Epithelial cell of esophagus (primary cell): ENCODE measurements around the gene CST1.
"Not testable (repeated sequence)": the region's sequence is repeated elsewhere in the genome, so short reads cannot be mapped to it uniquely, and the experiment has no call there.

Experiments
- DNase-seq: peaks from one replicate; pipeline ENCODE4 v3.0.0; 2010; ENCODE audit warnings: low read depth
- H3K4me3 ChIP-seq: 2 replicates; pipeline ENCODE4 v1.5.1; 2011; ENCODE audit warnings: mild to moderate bottlenecking, low read length, control low read depth
- CTCF ChIP-seq: IDR thresholded peaks from 2 replicates; pipeline ENCODE4 v1.5.1; 2011; ENCODE audit warnings: low read depth, mild to moderate bottlenecking, low read length, control low read depth, inconsistent platforms; ENCODE audit not compliant: insufficient read depth; ENCODE audit errors: missing control alignments

The CST1 gene

DNA sequence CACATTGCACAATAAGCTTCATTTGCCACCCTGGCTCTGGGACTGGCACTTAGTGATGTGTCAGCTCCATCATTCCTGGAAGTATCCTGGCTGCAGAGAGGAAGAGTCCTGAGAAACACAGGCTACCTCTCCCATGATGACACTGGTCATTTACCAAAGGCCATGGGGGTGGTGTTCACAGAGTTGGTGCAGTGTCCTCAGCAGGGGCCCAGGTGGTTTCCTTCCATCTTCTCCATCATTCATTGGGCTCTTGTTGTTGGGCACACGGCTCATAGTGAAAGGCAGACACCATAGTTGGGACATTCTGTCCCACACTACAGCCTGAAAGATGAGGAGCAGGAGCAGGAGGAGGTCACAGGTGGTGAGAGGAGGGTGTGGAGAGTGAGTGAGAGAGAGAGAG, 15.8 kb upstream of the CST1 start:
- no peak overlapping the region for H3K4me3 ChIP-seq
- DNase-seq, result no peak
- no peak for TF ChIP-seq CTCF

DNA sequence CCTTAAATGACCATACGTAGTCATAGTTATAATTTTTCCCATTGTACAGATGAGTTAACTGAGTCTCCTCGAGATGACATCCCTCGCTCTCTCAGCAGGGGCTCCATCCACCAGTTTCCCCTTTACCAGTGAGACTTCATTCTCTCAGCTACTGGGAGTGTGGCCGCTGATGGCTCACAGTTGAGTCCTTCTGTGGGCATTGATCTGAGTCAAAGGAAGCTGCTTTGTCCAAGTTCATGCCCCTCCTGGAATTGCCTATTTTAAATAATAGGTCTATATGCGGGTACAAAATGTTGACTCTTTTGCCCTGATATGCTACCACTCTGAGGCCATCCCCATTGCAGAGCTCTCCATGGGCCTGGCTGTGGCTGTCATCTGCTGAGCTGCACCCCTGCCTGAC, 14.8 kb upstream of the CST1 start:
- TF ChIP-seq CTCF, result no peak
- no peak overlapping the region for H3K4me3 ChIP-seq
- no peak for DNase-seq

DNA sequence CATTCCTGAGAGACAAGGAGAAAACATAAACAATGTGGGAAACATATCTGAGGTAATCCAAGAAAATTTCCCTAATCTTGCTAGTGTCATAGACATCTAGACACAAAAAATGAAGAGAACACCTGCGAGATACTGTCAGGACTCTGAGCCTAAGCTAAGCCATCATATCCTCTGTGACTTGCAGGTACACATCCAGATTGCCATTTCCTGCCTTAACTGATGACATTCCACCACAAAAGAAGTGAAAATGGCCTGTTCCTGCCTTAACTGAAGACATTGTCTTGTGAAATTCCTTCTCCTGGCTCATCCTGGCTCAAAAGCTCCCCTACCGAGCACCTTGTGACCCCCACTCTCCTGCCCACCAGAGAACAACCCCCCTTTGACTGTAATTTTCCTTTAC, 13.9 kb upstream of the CST1 start:
- not testable (repeated sequence) for H3K4me3 ChIP-seq, DNase-seq

DNA sequence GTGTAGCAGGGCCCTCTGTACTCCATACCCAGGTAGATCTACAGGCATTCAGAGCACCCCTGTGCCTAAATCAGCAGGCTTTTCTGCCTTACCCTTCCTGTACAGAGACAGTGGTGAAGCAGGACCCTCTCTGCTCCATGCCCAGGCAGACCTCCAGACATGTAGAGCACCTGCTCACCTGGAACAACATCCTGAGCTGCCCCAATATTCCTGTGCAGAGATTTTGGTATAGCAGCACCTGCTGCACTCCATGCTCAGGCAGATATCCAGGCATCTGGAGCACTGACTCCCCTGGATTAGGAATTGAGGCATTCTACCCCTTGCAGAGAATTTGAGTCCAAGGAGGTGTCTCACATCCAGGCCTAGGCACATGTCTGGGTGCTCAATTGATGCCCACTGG, 12.6 kb upstream of the CST1 start:
- no peak overlapping the region for H3K4me3 ChIP-seq
- no peak for TF ChIP-seq CTCF
- no peak for DNase-seq

GRCh38 chr20:23759306-23759940, 8.7 kb upstream of the CST1 start:
- DNase-seq, result no peak
- no peak overlapping the region for H3K4me3 ChIP-seq
- TF ChIP-seq CTCF, result no peak

GRCh38 chr20:23756792-23757191, 6.1 kb upstream of the CST1 start:
- H3K4me3 ChIP-seq, DNase-seq: not testable (repeated sequence)

DNA sequence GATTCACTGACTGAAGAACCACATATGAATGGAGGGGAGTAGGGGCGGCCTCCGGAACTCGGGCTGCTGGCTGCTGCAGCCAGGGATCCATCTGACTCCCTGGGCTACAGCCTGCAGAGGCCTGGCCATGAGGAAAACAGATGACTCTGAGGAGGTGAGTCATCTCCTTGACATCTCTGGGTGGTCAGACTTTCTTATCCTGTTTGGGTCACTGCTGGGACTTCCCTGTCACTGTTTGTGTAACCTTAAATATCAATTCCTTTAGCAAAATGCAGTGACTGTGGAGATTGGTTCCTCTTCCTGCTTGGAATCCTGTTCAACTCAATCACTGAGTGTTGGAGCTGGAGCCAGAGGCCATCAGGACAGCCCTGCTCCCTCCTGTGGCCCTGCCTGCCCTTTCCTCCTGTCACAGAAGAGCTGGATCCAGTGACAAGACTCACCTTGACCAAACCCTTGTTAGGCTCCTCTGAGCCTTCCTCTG, 4.4 kb upstream of the CST1 start:
- DNase-seq, H3K4me3 ChIP-seq: not testable (repeated sequence)

- no peak for TF ChIP-seq CTCF
- DNase-seq, result no peak
- no peak overlapping the region for H3K4me3 ChIP-seq
These were observed 4.0 kb upstream of the CST1 start for GRCh38 chr20:23754731-23755130.

DNA sequence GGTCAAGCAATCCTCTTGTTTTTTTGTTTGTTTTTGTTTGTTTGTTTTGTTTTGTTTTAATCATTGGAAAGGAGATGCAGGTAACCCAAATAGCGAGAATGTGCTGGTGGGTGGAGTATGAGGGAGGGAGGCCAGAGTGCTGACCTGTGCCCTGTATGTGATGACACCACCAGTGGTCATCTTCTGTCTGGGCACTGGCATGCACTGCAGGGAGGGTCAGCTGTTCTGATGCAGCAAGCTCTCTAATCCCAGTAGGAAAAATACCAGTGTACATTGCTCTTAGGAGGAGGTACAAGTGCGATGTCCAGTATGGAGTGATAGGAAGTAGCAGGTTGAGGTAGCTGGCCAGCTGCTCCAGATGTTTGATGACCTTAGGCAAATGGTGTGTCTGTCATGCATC, 2.9 kb upstream of the CST1 start:
- no peak for DNase-seq

More for the DNA sequence above, 2.9 kb upstream of the CST1 start:
- no peak overlapping the region for H3K4me3 ChIP-seq
- no peak for TF ChIP-seq CTCF
